Ectodermal cell (in vitro differentiated cells): ENCODE data around the gene NTPCR. TPM values are rescaled to one million over a fixed set of nuclear protein-coding genes. Genes with fewer than 3 reads are reported as not detected.
A peak's percentile ranks its signal among the peaks of the same experiment; 100 is the strongest.

Experiments used
- H3K27ac ChIP-seq: 2 replicates; pipeline ENCODE4 v1.7.0; 2013; ENCODE audit warnings: mild to moderate bottlenecking, low read depth, low read length; ENCODE audit not compliant: insufficient read depth, poor library complexity, severe bottlenecking
- H3K27me3 ChIP-seq: 2 replicates; pipeline ENCODE4 v1.7.0; 2013; ENCODE audit warnings: mild to moderate bottlenecking, low read length; ENCODE audit not compliant: insufficient read depth, control insufficient read depth, poor library complexity, severe bottlenecking
- H3K36me3 ChIP-seq: one replicate; pipeline ENCODE4 v1.7.0; 2013; ENCODE audit warnings: low read length; ENCODE audit not compliant: control insufficient read depth, insufficient read depth
- H3K4me1 ChIP-seq: one replicate; pipeline ENCODE4 v1.7.0; 2013; ENCODE audit warnings: low read length; ENCODE audit not compliant: control insufficient read depth, insufficient read depth
- H3K4me3 ChIP-seq: 2 replicates; pipeline ENCODE4 v1.7.0; 2013; ENCODE audit warnings: low read depth, low read length, control low read depth; ENCODE audit not compliant: insufficient read depth
- H3K9me3 ChIP-seq: 2 replicates; pipeline ENCODE4 v1.7.0; 2013; ENCODE audit warnings: mild to moderate bottlenecking, low read length, moderate library complexity; ENCODE audit not compliant: control insufficient read depth
- WGBS, 2 experiments: methylation state at CpG; one replicate each; pipeline ENCODE4 v1.1.7; 2013; ENCODE audit warnings: missing lambda C conversion rate in 2 of 2; 5-methylcytosine and 5-hydroxymethylcytosine counted together
- polyA plus RNA-seq, 4 experiments: library from polyadenylated mRNA; stranded (reverse); fragments of 50-300 nt; gene quantifications; one replicate each; pipeline ENCODE4 v1.2.3, GENCODE V29; 2013

NTPCR gene, protein sequence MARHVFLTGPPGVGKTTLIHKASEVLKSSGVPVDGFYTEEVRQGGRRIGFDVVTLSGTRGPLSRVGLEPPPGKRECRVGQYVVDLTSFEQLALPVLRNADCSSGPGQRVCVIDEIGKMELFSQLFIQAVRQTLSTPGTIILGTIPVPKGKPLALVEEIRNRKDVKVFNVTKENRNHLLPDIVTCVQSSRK
- polyA plus RNA-seq (2013, experiment 1 of 4), result 90.8 TPM
- 91.1 TPM for polyA plus RNA-seq (2013, experiment 2 of 4)
- polyA plus RNA-seq (2013, experiment 3 of 4), result 80.8 TPM
- 84.2 TPM for polyA plus RNA-seq (2013, experiment 4 of 4)

DNA sequence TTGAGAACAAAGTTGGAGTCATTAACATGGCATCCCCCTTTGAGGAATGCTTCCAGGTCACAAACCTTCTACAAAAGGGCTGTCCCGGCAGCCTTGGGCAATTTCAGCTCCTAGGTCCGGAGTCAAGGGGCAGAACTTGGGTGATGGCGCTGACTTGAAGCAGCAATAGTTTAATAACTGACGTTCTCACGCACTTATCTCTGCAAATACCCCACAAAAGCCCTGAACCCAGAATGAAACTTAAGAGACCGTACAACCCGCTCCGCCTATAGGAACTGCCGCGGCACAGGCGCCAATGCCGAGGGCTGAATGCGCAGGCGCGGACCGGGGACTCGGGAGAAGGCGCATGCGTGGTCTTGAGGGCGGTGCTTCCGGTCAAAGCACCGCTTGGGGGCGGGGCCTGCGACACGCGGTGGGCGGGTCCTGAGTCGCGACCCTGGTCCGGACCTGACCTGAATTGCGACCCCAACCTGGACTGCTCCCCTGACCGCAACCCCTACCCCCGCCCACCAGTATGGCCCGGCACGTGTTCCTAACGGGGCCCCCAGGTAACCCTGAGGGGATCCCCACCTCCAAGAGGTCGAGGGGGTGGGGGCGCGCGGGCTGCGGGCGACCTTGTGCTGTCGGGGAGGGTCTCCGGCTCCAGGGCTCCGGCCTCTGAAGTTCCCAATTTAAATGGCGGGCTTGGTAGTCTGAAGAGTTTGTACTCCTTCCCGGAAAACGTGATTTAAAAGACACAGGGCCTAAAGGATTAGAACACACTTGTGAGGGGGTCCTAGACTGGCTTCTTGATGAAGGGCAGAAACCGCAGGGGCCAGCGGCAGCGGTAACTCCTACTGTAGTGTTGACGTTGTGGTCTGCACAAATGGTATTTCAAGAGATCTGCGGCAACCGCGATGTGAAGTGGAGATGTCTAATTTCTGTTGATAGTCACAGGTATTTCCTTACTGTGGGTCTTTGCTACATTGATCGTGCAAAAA, at the start of gene NTPCR:
NTPCR (plus strand) TSS at position 415 of the 980 bp plus-strand sequence; CDS start at position 515, 100 bp downstream.
- no peaks in the 10 kb centered on the region for H3K36me3 ChIP-seq
- peak within 1 kb of the TSS; percentile 47 for H3K27ac ChIP-seq
- 0 to 1% methylated on average over 56 of the region's 56 CpGs for WGBS, 2 experiments

DNA sequence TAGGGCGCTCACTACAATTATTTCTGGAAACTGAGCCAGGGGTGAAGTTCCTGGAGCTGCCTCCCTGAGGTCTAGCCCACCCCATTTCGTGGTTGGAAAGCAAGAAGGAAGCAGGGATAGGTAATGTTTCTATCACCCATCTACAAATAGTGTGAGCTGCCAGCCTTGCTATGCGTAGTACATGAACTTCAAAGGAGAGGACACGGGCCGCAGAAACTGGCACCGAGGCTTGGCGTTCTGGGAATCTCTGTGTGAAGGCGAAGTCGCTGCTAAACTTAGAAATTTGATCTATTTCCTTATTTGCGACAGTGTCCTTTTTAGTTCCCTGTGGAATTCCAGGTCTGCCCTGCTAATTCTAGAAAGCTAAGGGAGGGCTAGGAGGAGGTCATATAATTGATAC, 49.6 kb upstream of the NTPCR start:
- H3K9me3 ChIP-seq, result no peaks in the 10 kb centered on the region
- H3K4me3 ChIP-seq, result no peak overlapping the region
- 83 to 86% methylated on average over 10 of the region's 10 CpGs for WGBS, 2 experiments
- H3K36me3 ChIP-seq, result no peaks in the 10 kb centered on the region
- peaks cover 5% of the 10 kb centered on the region for H3K4me1 ChIP-seq
- no peaks in the 10 kb centered on the region for H3K27me3 ChIP-seq
- no peak overlapping the region for H3K27ac ChIP-seq

More for the DNA sequence above, at the start of gene NTPCR:
- peak within 1 kb of the TSS; percentile 77 for H3K4me3 ChIP-seq
- H3K27me3 ChIP-seq, result no peaks in the 10 kb centered on the region
- peaks cover 12% of the 10 kb centered on the region for H3K4me1 ChIP-seq
- H3K9me3 ChIP-seq, result no peaks in the 10 kb centered on the region

DNA sequence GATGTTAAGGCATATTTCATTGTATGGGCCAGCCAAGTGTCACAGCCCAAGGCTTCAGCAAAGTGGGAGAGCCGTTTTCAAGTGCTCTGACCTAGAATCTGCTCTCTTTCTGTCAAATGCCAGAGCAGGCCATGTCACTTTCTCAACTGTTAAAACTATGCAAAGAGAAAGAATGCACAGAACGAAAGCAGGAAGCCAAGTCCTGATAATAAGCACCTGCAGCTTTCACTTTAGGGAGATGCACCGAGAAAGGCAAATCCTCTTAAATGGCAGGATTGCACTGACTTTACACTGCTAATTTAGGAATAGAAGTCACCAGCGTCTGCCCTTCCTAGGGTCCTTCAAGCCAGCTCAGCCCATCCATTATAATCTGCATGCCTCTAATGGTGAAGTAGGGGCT, 49.2 kb upstream of the NTPCR start:
- no peak overlapping the region for H3K27ac ChIP-seq
- H3K9me3 ChIP-seq, result no peaks in the 10 kb centered on the region
- H3K36me3 ChIP-seq, result no peaks in the 10 kb centered on the region
- peaks cover 5% of the 10 kb centered on the region for H3K4me1 ChIP-seq
- no peaks in the 10 kb centered on the region for H3K27me3 ChIP-seq
- H3K4me3 ChIP-seq, result no peak overlapping the region
- WGBS, 2 experiments, result 58 to 65% methylated on average over 4 of the region's 4 CpGs

DNA sequence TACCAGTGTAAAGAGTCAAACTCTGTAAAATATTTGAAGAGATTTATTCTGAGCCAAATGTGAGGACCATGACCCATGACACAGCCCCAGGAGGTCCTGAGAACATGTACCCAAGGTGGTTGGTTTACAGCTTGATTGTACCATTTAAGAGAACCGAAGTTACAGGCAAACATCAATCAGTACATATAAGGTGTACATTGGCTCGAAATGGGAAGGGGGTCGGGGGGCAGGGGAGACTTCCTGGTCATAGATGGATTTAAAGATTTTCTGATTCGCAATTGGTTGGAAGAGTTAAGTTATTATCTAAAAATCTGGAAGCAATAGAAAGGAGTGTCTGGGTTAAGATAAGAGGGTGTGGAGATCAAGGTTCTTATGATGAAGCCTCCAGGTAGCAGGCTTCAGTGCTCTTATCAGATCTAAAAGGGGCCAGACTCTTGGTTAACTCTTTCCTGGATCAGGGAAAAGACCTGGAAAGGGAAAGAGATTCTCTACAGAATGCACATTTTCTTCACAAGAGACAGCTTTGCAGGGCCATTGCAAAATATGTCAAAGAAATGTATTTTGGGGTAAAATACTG, 47.5 kb upstream of the NTPCR start:
- Histone ChIP-seq H3K9me3 (no peaks in the 10 kb centered on the region), H3K27ac (no peak overlapping the region)
- 96 to 97% methylated on average over 4 of the region's 4 CpGs for WGBS, 2 experiments

DNA sequence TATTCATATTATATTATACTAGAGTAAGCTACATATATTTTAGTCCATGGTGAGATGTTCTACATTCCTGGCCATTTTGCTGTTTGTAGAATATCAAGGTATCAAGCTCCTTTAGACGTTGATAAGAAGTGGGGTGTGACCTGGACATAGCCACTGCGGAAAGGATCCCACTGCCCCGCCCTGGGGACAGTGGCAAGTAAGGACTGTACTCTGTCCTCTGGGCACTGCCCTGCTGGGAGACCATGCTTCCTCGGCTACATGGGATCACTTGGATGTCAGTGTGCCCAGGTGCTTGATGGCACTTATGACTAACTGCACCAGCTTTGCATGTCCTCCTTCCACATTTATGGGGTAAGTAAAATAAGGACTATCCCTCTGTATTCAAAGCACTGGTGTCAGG, 46.3 kb upstream of the NTPCR start:
- H3K4me3 ChIP-seq, result no peak overlapping the region
- 69 to 74% methylated on average over 4 of the region's 4 CpGs for WGBS, 2 experiments

More for the DNA sequence above, 47.5 kb upstream of the NTPCR start:
- Histone ChIP-seq H3K4me1 (peaks cover 5% of the 10 kb centered on the region), H3K36me3 (no peaks in the 10 kb centered on the region), H3K4me3 (no peak overlapping the region), H3K27me3 (no peaks in the 10 kb centered on the region)

DNA sequence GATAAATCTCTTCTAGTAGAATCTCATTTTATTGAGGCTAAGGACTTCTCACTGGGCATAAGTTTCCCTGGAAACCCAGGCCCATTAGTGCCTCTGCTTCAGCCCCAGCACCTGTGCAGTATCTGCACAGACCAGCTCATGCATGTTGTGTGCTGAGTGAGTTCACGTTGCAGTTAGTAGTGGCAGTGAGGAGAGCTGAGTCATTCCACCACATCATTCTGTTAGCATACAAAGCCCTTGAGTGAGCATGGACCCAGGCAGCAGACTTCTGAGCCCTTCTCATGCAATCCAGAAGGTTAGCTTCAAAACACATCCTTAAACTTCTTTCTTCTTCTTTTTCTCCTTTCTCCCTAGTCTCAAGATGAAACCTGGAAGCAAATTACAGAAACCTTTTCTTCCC, 45.8 kb upstream of the NTPCR start:
- WGBS, 2 experiments, result 80 to 94% methylated on average over 1 of the region's 1 CpG
- Histone ChIP-seq H3K27me3 (no peaks in the 10 kb centered on the region), H3K27ac (no peak overlapping the region), H3K4me3 (no peak overlapping the region), H3K36me3 (no peaks in the 10 kb centered on the region), H3K4me1 (peaks cover 5% of the 10 kb centered on the region), H3K9me3 (no peaks in the 10 kb centered on the region)

More for the DNA sequence above, 46.3 kb upstream of the NTPCR start:
- Histone ChIP-seq H3K27ac (no peak overlapping the region), H3K36me3 (no peaks in the 10 kb centered on the region), H3K4me1 (peaks cover 5% of the 10 kb centered on the region), H3K9me3 (no peaks in the 10 kb centered on the region), H3K27me3 (no peaks in the 10 kb centered on the region)

DNA sequence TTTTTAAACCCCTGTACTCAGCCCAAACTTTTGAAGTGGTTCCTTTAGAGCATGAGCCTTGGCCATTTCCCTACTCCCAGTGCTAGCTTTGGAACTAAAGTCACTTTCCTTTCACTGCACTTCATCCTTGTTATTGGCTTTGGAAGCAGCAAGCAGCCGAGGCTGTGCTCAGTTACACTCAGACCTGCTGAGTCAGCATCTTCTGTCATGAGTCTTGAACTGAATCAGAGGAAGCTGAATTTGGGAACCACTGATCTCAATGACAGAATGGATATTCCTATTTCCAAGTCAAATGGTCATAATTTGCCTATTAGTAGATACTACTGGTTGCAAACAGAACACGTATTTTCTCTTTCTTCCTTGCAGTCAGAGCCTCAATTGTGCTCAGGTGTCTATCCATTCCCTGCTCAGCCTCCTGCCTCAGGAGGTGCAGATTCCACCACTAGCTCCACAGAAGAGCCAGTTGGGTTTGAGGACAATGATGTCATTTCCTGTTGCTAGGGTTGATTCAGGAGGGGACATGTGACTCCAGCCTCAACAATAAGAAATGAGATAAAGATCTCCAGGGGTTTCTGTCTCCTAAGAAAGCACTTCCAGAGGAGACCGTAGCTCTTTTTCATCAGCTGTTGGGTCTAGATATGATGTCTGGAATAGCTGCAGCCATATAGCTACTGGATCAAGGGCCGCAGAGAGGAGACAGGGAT, 44.9 kb upstream of the NTPCR start:
- 94 to 97% methylated on average over 4 of the region's 4 CpGs for WGBS, 2 experiments
- Histone ChIP-seq H3K27me3 (no peaks in the 10 kb centered on the region), H3K27ac (no peak overlapping the region), H3K4me1 (peaks cover 5% of the 10 kb centered on the region), H3K4me3 (no peak overlapping the region), H3K9me3 (no peaks in the 10 kb centered on the region), H3K36me3 (no peaks in the 10 kb centered on the region)

DNA sequence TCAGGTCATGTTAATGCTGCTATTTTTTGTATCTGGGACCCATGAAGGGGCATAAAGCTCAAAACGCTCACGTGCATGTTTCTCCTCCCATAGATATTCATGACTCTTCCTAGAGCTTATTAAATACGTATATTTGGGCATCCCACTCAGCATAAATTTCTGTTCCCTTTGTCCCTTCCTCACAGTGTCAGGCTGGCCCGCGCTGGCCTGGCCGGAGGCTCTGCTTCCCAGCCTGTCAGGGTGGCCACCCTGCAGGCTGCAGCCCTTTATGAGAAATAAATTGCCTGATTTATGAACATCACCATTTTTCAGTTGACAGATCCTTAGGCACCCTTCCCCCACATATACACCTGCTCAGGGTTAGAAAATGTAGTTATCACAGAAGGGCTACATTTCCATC, 44.0 kb upstream of the NTPCR start:
- Histone ChIP-seq H3K27ac (no peak overlapping the region), H3K4me3 (no peak overlapping the region), H3K27me3 (no peaks in the 10 kb centered on the region), H3K4me1 (peaks cover 3% of the 10 kb centered on the region), H3K36me3 (no peaks in the 10 kb centered on the region), H3K9me3 (no peaks in the 10 kb centered on the region)
- 93% methylated on average over 6 of the region's 6 CpGs for WGBS, 2 experiments

DNA sequence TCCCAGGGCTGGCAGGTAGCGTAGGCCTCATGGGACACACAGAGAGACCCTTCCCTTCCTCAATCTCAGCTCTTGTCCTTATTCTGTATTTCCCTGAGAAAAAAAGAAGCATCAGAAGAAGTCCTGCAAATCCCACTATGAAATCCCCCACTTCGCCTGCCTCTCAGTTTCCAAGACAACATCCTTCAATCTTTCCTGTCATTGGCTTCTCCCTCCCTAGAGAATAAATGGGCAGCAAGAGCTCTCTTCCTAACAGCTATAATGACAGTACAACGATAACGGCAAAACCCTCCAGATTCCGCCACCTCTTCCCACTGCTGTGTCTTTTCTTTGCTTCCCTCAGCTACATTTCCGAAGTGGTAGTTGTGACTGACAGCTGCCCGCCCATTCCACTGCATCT, 41.6 kb upstream of the NTPCR start:
- Histone ChIP-seq H3K4me3 (no peak overlapping the region), H3K4me1 (no peaks in the 10 kb centered on the region), H3K36me3 (no peaks in the 10 kb centered on the region), H3K27me3 (no peaks in the 10 kb centered on the region), H3K27ac (no peak overlapping the region), H3K9me3 (no peaks in the 10 kb centered on the region)
- WGBS, 2 experiments, result 93 to 95% methylated on average over 7 of the region's 7 CpGs
